Panc1 (cell line): ENCODE results near the gene LIN9. TPM values are rescaled to one million over a fixed set of nuclear protein-coding genes. Genes with fewer than 3 reads are reported as not detected.

ENCODE experiments used
- ATAC-seq: fragments of 200-7000 bp; cut with Tn5 transposase; 2 replicates; pipeline ENCODE4 v1.9.1; 2020; ENCODE audit warnings: mild to moderate bottlenecking, moderate library complexity
- BruUV-seq: library from RNA; stranded (reverse); fragments of 400-500 nt; replicated peaks from 2 replicates; lab custom pipeline; 2021; lab: Mats Ljungman, UMichigan
- CTCF ChIA-PET: fragments of 300-600 bp; sonication (Branson Sonifier 250); formaldehyde crosslinking; loops from one replicate; lab custom pipeline; 2022; ENCODE audit warnings: antibody characterized with exemption; lab: Charles Lee
- POLR2A ChIA-PET: fragments of 300-600 bp; sonication (Branson Sonifier 250); formaldehyde crosslinking; loops from one replicate; lab custom pipeline; 2022; ENCODE audit warnings: antibody characterized with exemption; lab: Charles Lee
- DNase-seq: peaks from one replicate; pipeline ENCODE4 v3.0.0-alpha.2; 2010; ENCODE audit warnings: low read depth, low spot score
- H3K27ac ChIP-seq: 2 replicates; pipeline ENCODE4 v1.5.1; 2011; ENCODE audit warnings: mild to moderate bottlenecking, low read length, inconsistent platforms
- H3K27me3 ChIP-seq: fragments of 200-500 bp; sonication (Bioruptor generic); 2 replicates; pipeline ENCODE4 v1.6.0; 2014; ENCODE audit warnings: low read length, inconsistent platforms; ENCODE audit not compliant: control insufficient read depth, insufficient read depth
- H3K36me3 ChIP-seq: fragments of 200-500 bp; sonication (Bioruptor generic); 2 replicates; pipeline ENCODE4 v1.5.1; 2014; ENCODE audit warnings: inconsistent platforms, mild to moderate bottlenecking, low read length, moderate library complexity; ENCODE audit not compliant: control insufficient read depth, insufficient read depth
- H3K4me1 ChIP-seq: 2 replicates; pipeline ENCODE4 v1.5.1; 2011; ENCODE audit warnings: inconsistent platforms, mild to moderate bottlenecking, low read length, moderate library complexity; ENCODE audit not compliant: control insufficient read depth, insufficient read depth
- H3K4me3 ChIP-seq, 2 experiments: 2 replicates each; pipeline ENCODE4 v1.5.1; 2011 to 2012; ENCODE audit warnings: low read depth in 2 of 2, low read length in 2 of 2, mild to moderate bottlenecking in 2 of 2, inconsistent platforms in 1 of 2, moderate library complexity in 1 of 2
- H3K9me3 ChIP-seq: fragments of 200-500 bp; sonication (Bioruptor generic); 2 replicates; pipeline ENCODE4 v1.5.1; 2014; ENCODE audit warnings: low read depth, mild to moderate bottlenecking, inconsistent platforms, low read length, moderate library complexity; ENCODE audit not compliant: control insufficient read depth, insufficient read depth
- POLR2AphosphoS5 ChIP-seq: IDR thresholded peaks from 2 replicates; pipeline ENCODE4 v1.6.1; 2012; ENCODE audit warnings: mild to moderate bottlenecking, low read depth, low read length, moderate library complexity
- SIN3A ChIP-seq: IDR thresholded peaks from 2 replicates; pipeline ENCODE4 v1.6.1; 2012; ENCODE audit warnings: low read depth, mild to moderate bottlenecking, low read length, moderate library complexity, borderline replicate concordance; ENCODE audit not compliant: insufficient read depth
- TCF7L2 ChIP-seq: IDR thresholded peaks from 2 replicates; pipeline ENCODE4 v1.6.1; 2011; ENCODE audit warnings: mild to moderate bottlenecking, low read depth, low read length, inconsistent platforms
- in situ Hi-C: cut with HindIII; loops from 2 replicates; pipeline ENCODE4 v1.10.0; 2016; ENCODE audit warnings: low sequenced_read_pairs, low pct_unique_long_range_greater_than_20kb
- intact Hi-C: fragments of 100-400 bp; cut with micrococcal nuclease; formaldehyde crosslinking; loops from one replicate; pipeline ENCODE4 v1.10.0; 2022; ENCODE audit not compliant: unreplicated experiment
- total RNA-seq: library from RNA; stranded (reverse); gene quantifications from one replicate; pipeline ENCODE4 v1.2.1, GENCODE V29; 2021; ENCODE audit not compliant: unreplicated experiment
- TF ChIP-seq, protein P1 (sequence below), 2 experiments: IDR thresholded peaks; 2 replicates each; pipeline ENCODE4 v1.6.1; 2011 to 2012; ENCODE audit warnings: low read depth in 2 of 2, control low read depth in 1 of 2, low read length in 1 of 2, mild to moderate bottlenecking in 1 of 2, moderate library complexity in 1 of 2; ENCODE audit not compliant: insufficient read depth in 1 of 2
- TF ChIP-seq, protein P2 (sequence below): fragments of 450-650 bp; IDR thresholded peaks from 2 replicates; pipeline ENCODE4 v1.5.1; 2017; ENCODE audit warnings: mild to moderate bottlenecking

LIN9 gene
- total RNA-seq, 1 experiment from 2014 or later, result 11.4 TPM

DNA sequence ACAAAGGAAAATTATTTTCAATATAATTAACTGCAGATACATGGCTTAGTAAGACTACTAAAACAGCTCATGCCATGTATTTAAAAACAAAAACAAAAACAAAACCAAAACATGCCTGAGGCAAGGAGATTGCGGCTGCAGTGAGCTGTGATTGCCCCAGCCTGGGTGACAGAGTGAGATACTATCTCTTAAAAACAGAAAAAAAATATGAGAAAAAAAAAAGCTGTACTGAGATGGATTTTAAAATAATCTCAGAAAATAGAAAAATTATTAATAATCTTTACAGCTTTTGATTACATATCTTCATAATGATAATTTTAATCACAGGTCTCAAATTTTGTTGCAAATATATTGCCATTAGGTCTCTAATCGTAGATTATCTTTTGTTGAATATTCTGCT, 24.0 kb upstream of the LIN9 start:
- Histone ChIP-seq H3K36me3 (no peaks in the 10 kb centered on the region), H3K27ac (no peak overlapping the region), H3K4me3 (peak overlapping the region; percentile 16 to 38; a peak in 2 of 4 replicates), H3K4me1 (no peaks in the 10 kb centered on the region; the same call in 1 of the 2 replicates), H3K9me3 (no peaks in the 10 kb centered on the region), H3K27me3 (no peaks in the 10 kb centered on the region)
- intact Hi-C loops (loop anchor here (10.0 kb wide), 1 partner anchor 208 kb away; no protein-coding TSS in a partner anchor), in situ Hi-C loops (no loop called here)
- ChIA-PET POLR2A (interaction anchor here (0.6 kb wide), 2 partner anchors 7 to 17 kb away, joined by 3 read pairs; no protein-coding TSS in a partner anchor), CTCF (interaction anchor here (0.6 to 1.5 kb wide), 4 partner anchors 24 to 207 kb away, joined by 3 to 10 read pairs (median 6); partner anchors contain the start of gene LIN9)
- no peak for DNase-seq
- no peak; the same call in 1 of the 2 replicates for ATAC-seq
- no peak for TF ChIP-seq POLR2AphosphoS5
- TF ChIP-seq TCF7L2, result no peak
- TF ChIP-seq, protein P1, sequence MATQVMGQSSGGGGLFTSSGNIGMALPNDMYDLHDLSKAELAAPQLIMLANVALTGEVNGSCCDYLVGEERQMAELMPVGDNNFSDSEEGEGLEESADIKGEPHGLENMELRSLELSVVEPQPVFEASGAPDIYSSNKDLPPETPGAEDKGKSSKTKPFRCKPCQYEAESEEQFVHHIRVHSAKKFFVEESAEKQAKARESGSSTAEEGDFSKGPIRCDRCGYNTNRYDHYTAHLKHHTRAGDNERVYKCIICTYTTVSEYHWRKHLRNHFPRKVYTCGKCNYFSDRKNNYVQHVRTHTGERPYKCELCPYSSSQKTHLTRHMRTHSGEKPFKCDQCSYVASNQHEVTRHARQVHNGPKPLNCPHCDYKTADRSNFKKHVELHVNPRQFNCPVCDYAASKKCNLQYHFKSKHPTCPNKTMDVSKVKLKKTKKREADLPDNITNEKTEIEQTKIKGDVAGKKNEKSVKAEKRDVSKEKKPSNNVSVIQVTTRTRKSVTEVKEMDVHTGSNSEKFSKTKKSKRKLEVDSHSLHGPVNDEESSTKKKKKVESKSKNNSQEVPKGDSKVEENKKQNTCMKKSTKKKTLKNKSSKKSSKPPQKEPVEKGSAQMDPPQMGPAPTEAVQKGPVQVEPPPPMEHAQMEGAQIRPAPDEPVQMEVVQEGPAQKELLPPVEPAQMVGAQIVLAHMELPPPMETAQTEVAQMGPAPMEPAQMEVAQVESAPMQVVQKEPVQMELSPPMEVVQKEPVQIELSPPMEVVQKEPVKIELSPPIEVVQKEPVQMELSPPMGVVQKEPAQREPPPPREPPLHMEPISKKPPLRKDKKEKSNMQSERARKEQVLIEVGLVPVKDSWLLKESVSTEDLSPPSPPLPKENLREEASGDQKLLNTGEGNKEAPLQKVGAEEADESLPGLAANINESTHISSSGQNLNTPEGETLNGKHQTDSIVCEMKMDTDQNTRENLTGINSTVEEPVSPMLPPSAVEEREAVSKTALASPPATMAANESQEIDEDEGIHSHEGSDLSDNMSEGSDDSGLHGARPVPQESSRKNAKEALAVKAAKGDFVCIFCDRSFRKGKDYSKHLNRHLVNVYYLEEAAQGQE (IDR thresholded peaks at IDR 0.05; ENCODE audit: insufficient read depth in 1 of 2, low read depth in 2 of 2, low read length in 1 of 2), result no peak
- TF ChIP-seq, protein P2, sequence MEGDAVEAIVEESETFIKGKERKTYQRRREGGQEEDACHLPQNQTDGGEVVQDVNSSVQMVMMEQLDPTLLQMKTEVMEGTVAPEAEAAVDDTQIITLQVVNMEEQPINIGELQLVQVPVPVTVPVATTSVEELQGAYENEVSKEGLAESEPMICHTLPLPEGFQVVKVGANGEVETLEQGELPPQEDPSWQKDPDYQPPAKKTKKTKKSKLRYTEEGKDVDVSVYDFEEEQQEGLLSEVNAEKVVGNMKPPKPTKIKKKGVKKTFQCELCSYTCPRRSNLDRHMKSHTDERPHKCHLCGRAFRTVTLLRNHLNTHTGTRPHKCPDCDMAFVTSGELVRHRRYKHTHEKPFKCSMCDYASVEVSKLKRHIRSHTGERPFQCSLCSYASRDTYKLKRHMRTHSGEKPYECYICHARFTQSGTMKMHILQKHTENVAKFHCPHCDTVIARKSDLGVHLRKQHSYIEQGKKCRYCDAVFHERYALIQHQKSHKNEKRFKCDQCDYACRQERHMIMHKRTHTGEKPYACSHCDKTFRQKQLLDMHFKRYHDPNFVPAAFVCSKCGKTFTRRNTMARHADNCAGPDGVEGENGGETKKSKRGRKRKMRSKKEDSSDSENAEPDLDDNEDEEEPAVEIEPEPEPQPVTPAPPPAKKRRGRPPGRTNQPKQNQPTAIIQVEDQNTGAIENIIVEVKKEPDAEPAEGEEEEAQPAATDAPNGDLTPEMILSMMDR, result no peak
- TF ChIP-seq SIN3A, result no peak
- BruUV-seq, result no TSS peak

DNA sequence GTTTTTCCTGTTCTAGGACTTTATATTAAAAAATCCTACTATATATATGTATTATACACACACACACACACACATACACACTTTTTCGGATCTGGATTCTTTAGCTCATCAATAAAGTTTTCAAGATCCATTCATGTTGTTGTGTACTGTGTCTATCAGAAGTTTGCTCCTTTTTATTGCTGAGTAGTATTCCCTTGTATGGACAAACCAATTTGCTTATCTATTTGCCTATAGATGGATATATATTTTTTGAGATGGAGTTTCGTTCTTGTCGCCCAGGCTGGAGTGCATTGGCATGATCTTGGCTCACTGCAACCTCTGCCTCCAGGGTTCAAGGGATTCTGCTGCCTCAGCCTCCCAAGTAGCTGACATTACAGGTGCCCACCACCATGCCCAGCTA, 20.3 kb upstream of the LIN9 start:
- no TSS peak for BruUV-seq
- no peaks in the 10 kb centered on the region for H3K27me3 ChIP-seq
- no peaks in the 10 kb centered on the region for H3K9me3 ChIP-seq
- no peaks in the 10 kb centered on the region for H3K36me3 ChIP-seq
- no peak for TF ChIP-seq TCF7L2
- TF ChIP-seq SIN3A, result no peak
- TF ChIP-seq POLR2AphosphoS5, result no peak
- TF ChIP-seq, protein P1 (IDR thresholded peaks at IDR 0.05; ENCODE audit: insufficient read depth in 1 of 2, low read depth in 2 of 2, low read length in 1 of 2), result no peak
- TF ChIP-seq, protein P2, result no peak
- intact Hi-C loops (no loop called here), in situ Hi-C loops (no loop called here)
- POLR2A ChIA-PET, result no interaction called here
- ATAC-seq (no peak), DNase-seq (no peak)
- no peak overlapping the region for H3K27ac ChIP-seq
- CTCF ChIA-PET, result no interaction called here
- H3K4me1 ChIP-seq, result no peaks in the 10 kb centered on the region; the same call in 1 of the 2 replicates
- no peak overlapping the region for H3K4me3 ChIP-seq
